Measurements from ENCODE around the gene PTGER2.

- no peak for TF ChIP-seq POLR2A (IDR thresholded peaks at IDR 0.05; ENCODE audit: borderline replicate concordance, extremely low read depth, insufficient read depth, insufficient read length)
- no peak for TF ChIP-seq EZH2 (IDR thresholded peaks at IDR 0.05)
- no peak for TF ChIP-seq CTCF (IDR thresholded peaks at IDR 0.05 in 2 of 3, conservative IDR thresholded peaks at IDR 0.05 in 1 of 3; ENCODE audit: borderline replicate concordance in 1 of 3, insufficient read depth in 1 of 3, low read depth in 2 of 3, low read length in 2 of 3)
- no peak for TF ChIP-seq ATF3 (IDR thresholded peaks at IDR 0.05)
Observed at GRCh38 chr14:52329678-52330369, 15.7 kb downstream of the PTGER2 start.
